GM23338 (cell line): Measurements from ENCODE around the gene PMP22. TPM values are rescaled to one million over a fixed set of nuclear protein-coding genes. Genes with fewer than 3 reads are reported as not detected.

ENCODE experiments used
- ATAC-seq: fragments of 200-7000 bp; cut with Tn5 transposase; 3 replicates; pipeline ENCODE4 v1.9.1; 2020
- DNase-seq: peaks from one replicate; pipeline ENCODE4 v3.0.0-alpha.2; 2015; ENCODE audit warnings: low spot score
- H2AFZ ChIP-seq: fragments of 200-600 bp; sonication (generic); 2 replicates; pipeline ENCODE4 v1.8.0; 2016; ENCODE audit warnings: antibody characterized with exemption, mild to moderate bottlenecking, moderate library complexity
- H3F3A ChIP-seq: fragments of 200-600 bp; sonication (generic); replicated peaks from 2 replicates; pipeline ENCODE4 v1.8.0; 2017; ENCODE audit warnings: antibody characterized with exemption, mixed run types, low read depth
- H3K27ac ChIP-seq: fragments of 200-600 bp; sonication (generic); 2 replicates; pipeline ENCODE4 v1.6.1; 2016; ENCODE audit warnings: low read depth
- H3K27me3 ChIP-seq: fragments of 200-600 bp; sonication (generic); 2 replicates; pipeline ENCODE4 v1.8.0; 2016; ENCODE audit warnings: mild to moderate bottlenecking, mixed run types, moderate library complexity; ENCODE audit not compliant: insufficient read depth
- H3K36me3 ChIP-seq: fragments of 200-600 bp; sonication (generic); 2 replicates; pipeline ENCODE4 v1.8.0; 2016; ENCODE audit warnings: mild to moderate bottlenecking; ENCODE audit not compliant: insufficient read depth
- H3K4me1 ChIP-seq: fragments of 200-600 bp; sonication (generic); 2 replicates; pipeline ENCODE4 v1.8.0; 2016; ENCODE audit warnings: mild to moderate bottlenecking, moderate library complexity; ENCODE audit not compliant: insufficient read depth
- H3K4me2 ChIP-seq: fragments of 200-600 bp; sonication (generic); 2 replicates; pipeline ENCODE4 v1.7.1; 2017; ENCODE audit warnings: mixed run types
- H3K4me3 ChIP-seq: fragments of 200-600 bp; sonication (generic); 2 replicates; pipeline ENCODE4 v1.6.1; 2016; ENCODE audit warnings: mixed run types
- H3K79me2 ChIP-seq: fragments of 200-600 bp; sonication (generic); replicated peaks from 2 replicates; pipeline ENCODE4 v1.8.0; 2017; ENCODE audit warnings: mild to moderate bottlenecking; ENCODE audit not compliant: insufficient read depth
- H3K9me2 ChIP-seq: fragments of 200-600 bp; sonication (generic); 2 replicates; pipeline ENCODE4 v1.8.0; 2017; ENCODE audit not compliant: insufficient read depth
- H4K20me1 ChIP-seq: fragments of 200-600 bp; sonication (generic); replicated peaks from 2 replicates; pipeline ENCODE4 v1.8.0; 2017; ENCODE audit warnings: mild to moderate bottlenecking; ENCODE audit not compliant: insufficient read depth
- H3K27ac Mint-ChIP-seq: 2 replicates; pipeline ENCODE4 v1.8.0; 2020; ENCODE audit warnings: inconsistent platforms, mild to moderate bottlenecking, moderate library complexity, mixed read lengths
- H3K27me3 Mint-ChIP-seq: 3 replicates; pipeline ENCODE4 v1.8.0; 2022; ENCODE audit warnings: low read depth, mild to moderate bottlenecking, moderate library complexity, mixed read lengths, inconsistent platforms; ENCODE audit not compliant: insufficient read depth, poor library complexity
- H3K36me3 Mint-ChIP-seq: 3 replicates; pipeline ENCODE4 v1.8.0; 2021; ENCODE audit warnings: low read depth, mild to moderate bottlenecking, inconsistent platforms, moderate library complexity, mixed read lengths
- H3K4me1 Mint-ChIP-seq: 3 replicates; pipeline ENCODE4 v1.8.0; 2020; ENCODE audit warnings: mild to moderate bottlenecking, inconsistent platforms, mixed read lengths
- H3K4me3 Mint-ChIP-seq: 3 replicates; pipeline ENCODE4 v1.8.0; 2021; ENCODE audit warnings: moderate library complexity, mild to moderate bottlenecking, inconsistent platforms, mixed read lengths
- H3K9me3 Mint-ChIP-seq: 3 replicates; pipeline ENCODE4 v1.8.0; 2020; ENCODE audit warnings: moderate library complexity, mild to moderate bottlenecking, inconsistent platforms, mixed read lengths
- CREB1 ChIP-seq: fragments of 250-450 bp; sonication (Bioruptor Pico); IDR thresholded peaks from 2 replicates; pipeline ENCODE4 v1.5.0; 2020; ENCODE audit warnings: low read depth, mild to moderate bottlenecking, moderate library complexity
- EZH2 ChIP-seq: fragments of 200-600 bp; sonication (generic); IDR thresholded peaks from one replicate; pipeline ENCODE4 v1.8.0; 2017; ENCODE audit warnings: antibody characterized with exemption, mild to moderate bottlenecking, low read depth; ENCODE audit not compliant: unreplicated experiment
- EZH2phosphoT487 ChIP-seq: fragments of 200-600 bp; sonication (generic); IDR thresholded peaks from one replicate; pipeline ENCODE4 v1.8.1; 2018; ENCODE audit warnings: antibody characterized with exemption; ENCODE audit not compliant: unreplicated experiment
- JUNB ChIP-seq: IDR thresholded peaks from one replicate; pipeline ENCODE4 v1.6.1; 2016; ENCODE audit warnings: antibody characterized with exemption; ENCODE audit not compliant: unreplicated experiment
- NANOG ChIP-seq: IDR thresholded peaks from 2 replicates; pipeline ENCODE4 v1.6.1; 2016; ENCODE audit warnings: antibody characterized with exemption, borderline replicate concordance
- POLR2AphosphoS5 ChIP-seq: IDR thresholded peaks from 2 replicates; pipeline ENCODE4 v1.6.1; 2016; ENCODE audit warnings: antibody characterized with exemption, low read depth
- STAT1 ChIP-seq: IDR thresholded peaks from one replicate; pipeline ENCODE4 v1.6.1; 2016; ENCODE audit warnings: antibody characterized with exemption; ENCODE audit not compliant: unreplicated experiment
- ZNF114 ChIP-seq: fragments of 250-450 bp; sonication (Bioruptor Pico); IDR thresholded peaks from 2 replicates; pipeline ENCODE4 v1.5.0; 2020; ENCODE audit warnings: mild to moderate bottlenecking, moderate library complexity
- ZNF331 ChIP-seq: fragments of 250-450 bp; sonication (Bioruptor Pico); IDR thresholded peaks from 2 replicates; pipeline ENCODE4 v1.5.0; 2020; ENCODE audit warnings: low read depth, mild to moderate bottlenecking, moderate library complexity
- polyA plus RNA-seq: library from polyadenylated mRNA; unstranded; fragments of >200 nt; fragmentation: Nextera tagmentation; extraction: Ambion mirVana; gene quantifications from 2 replicates; pipeline ENCODE4 v1.2.1, GENCODE V29; 2016
- total RNA-seq: library from RNA; depleted of rRNA; stranded (reverse); fragments of >200 nt; shearing (Covaris generic); gene quantifications from 2 replicates; pipeline ENCODE4 v1.2.3, GENCODE V29; 2014
- TF ChIP-seq, protein P1 (sequence below), 2 experiments: fragments of 200-600 bp in 1 of 2; sonication (generic) in 1 of 2; conservative IDR thresholded peaks; 2 replicates each; pipeline versions ENCODE4 v1.5.1 to v1.6.1; 2016 to 2017; ENCODE audit warnings: antibody characterized with exemption in 2 of 2, low read depth in 2 of 2, mild to moderate bottlenecking in 2 of 2, moderate library complexity in 1 of 2
- TF ChIP-seq, protein P2 (sequence below): IDR thresholded peaks from 2 replicates; pipeline ENCODE4 v1.6.1; 2016; ENCODE audit warnings: antibody characterized with exemption
- TF ChIP-seq, protein P3 (sequence below): IDR thresholded peaks from one replicate; pipeline ENCODE4 v1.6.1; 2018; ENCODE audit warnings: antibody characterized with exemption; ENCODE audit not compliant: unreplicated experiment
- TF ChIP-seq, protein P4 (sequence below): fragments of 250-450 bp; sonication (Bioruptor Pico); IDR thresholded peaks from 2 replicates; pipeline ENCODE4 v1.5.0; 2020; ENCODE audit warnings: mild to moderate bottlenecking, moderate library complexity

The PMP22 gene
- total and polyA plus RNA-seq, 2 experiments from 2014 or later: 1.2 to 2.2 TPM

DNA sequence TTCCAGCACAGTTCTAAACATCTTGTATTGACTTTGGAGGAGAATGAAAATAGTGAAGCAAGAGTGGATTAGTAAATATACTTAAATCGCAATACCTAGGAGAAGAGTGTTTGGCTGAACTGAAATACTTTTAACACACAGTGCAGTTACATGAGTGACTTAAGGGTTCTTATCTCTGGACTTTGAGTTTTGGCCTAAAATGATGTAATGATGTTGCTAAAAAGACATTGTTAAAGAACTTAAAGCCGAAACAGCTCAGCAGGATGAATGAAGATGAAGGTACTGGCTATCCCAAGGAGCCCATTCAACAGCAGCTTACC is 28.1 kb downstream of the PMP22 start:
- no peak for TF ChIP-seq EZH2phosphoT487
- no peak for TF ChIP-seq ZNF114 (CRISPR knock-in tag)
- TF ChIP-seq, protein P1, sequence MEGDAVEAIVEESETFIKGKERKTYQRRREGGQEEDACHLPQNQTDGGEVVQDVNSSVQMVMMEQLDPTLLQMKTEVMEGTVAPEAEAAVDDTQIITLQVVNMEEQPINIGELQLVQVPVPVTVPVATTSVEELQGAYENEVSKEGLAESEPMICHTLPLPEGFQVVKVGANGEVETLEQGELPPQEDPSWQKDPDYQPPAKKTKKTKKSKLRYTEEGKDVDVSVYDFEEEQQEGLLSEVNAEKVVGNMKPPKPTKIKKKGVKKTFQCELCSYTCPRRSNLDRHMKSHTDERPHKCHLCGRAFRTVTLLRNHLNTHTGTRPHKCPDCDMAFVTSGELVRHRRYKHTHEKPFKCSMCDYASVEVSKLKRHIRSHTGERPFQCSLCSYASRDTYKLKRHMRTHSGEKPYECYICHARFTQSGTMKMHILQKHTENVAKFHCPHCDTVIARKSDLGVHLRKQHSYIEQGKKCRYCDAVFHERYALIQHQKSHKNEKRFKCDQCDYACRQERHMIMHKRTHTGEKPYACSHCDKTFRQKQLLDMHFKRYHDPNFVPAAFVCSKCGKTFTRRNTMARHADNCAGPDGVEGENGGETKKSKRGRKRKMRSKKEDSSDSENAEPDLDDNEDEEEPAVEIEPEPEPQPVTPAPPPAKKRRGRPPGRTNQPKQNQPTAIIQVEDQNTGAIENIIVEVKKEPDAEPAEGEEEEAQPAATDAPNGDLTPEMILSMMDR (conservative IDR thresholded peaks at IDR 0.05; ENCODE audit: low read depth in 2 of 2): no peak
- no peak for TF ChIP-seq NANOG
- TF ChIP-seq EZH2: no peak
- TF ChIP-seq CREB1: no peak
- TF ChIP-seq POLR2AphosphoS5: no peak
- TF ChIP-seq, protein P2, sequence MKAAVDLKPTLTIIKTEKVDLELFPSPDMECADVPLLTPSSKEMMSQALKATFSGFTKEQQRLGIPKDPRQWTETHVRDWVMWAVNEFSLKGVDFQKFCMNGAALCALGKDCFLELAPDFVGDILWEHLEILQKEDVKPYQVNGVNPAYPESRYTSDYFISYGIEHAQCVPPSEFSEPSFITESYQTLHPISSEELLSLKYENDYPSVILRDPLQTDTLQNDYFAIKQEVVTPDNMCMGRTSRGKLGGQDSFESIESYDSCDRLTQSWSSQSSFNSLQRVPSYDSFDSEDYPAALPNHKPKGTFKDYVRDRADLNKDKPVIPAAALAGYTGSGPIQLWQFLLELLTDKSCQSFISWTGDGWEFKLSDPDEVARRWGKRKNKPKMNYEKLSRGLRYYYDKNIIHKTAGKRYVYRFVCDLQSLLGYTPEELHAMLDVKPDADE: no peak
- no peak for TF ChIP-seq STAT1
- no peak for TF ChIP-seq ZNF331
- TF ChIP-seq, protein P3, sequence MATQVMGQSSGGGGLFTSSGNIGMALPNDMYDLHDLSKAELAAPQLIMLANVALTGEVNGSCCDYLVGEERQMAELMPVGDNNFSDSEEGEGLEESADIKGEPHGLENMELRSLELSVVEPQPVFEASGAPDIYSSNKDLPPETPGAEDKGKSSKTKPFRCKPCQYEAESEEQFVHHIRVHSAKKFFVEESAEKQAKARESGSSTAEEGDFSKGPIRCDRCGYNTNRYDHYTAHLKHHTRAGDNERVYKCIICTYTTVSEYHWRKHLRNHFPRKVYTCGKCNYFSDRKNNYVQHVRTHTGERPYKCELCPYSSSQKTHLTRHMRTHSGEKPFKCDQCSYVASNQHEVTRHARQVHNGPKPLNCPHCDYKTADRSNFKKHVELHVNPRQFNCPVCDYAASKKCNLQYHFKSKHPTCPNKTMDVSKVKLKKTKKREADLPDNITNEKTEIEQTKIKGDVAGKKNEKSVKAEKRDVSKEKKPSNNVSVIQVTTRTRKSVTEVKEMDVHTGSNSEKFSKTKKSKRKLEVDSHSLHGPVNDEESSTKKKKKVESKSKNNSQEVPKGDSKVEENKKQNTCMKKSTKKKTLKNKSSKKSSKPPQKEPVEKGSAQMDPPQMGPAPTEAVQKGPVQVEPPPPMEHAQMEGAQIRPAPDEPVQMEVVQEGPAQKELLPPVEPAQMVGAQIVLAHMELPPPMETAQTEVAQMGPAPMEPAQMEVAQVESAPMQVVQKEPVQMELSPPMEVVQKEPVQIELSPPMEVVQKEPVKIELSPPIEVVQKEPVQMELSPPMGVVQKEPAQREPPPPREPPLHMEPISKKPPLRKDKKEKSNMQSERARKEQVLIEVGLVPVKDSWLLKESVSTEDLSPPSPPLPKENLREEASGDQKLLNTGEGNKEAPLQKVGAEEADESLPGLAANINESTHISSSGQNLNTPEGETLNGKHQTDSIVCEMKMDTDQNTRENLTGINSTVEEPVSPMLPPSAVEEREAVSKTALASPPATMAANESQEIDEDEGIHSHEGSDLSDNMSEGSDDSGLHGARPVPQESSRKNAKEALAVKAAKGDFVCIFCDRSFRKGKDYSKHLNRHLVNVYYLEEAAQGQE: no peak
- TF ChIP-seq, protein P4, sequence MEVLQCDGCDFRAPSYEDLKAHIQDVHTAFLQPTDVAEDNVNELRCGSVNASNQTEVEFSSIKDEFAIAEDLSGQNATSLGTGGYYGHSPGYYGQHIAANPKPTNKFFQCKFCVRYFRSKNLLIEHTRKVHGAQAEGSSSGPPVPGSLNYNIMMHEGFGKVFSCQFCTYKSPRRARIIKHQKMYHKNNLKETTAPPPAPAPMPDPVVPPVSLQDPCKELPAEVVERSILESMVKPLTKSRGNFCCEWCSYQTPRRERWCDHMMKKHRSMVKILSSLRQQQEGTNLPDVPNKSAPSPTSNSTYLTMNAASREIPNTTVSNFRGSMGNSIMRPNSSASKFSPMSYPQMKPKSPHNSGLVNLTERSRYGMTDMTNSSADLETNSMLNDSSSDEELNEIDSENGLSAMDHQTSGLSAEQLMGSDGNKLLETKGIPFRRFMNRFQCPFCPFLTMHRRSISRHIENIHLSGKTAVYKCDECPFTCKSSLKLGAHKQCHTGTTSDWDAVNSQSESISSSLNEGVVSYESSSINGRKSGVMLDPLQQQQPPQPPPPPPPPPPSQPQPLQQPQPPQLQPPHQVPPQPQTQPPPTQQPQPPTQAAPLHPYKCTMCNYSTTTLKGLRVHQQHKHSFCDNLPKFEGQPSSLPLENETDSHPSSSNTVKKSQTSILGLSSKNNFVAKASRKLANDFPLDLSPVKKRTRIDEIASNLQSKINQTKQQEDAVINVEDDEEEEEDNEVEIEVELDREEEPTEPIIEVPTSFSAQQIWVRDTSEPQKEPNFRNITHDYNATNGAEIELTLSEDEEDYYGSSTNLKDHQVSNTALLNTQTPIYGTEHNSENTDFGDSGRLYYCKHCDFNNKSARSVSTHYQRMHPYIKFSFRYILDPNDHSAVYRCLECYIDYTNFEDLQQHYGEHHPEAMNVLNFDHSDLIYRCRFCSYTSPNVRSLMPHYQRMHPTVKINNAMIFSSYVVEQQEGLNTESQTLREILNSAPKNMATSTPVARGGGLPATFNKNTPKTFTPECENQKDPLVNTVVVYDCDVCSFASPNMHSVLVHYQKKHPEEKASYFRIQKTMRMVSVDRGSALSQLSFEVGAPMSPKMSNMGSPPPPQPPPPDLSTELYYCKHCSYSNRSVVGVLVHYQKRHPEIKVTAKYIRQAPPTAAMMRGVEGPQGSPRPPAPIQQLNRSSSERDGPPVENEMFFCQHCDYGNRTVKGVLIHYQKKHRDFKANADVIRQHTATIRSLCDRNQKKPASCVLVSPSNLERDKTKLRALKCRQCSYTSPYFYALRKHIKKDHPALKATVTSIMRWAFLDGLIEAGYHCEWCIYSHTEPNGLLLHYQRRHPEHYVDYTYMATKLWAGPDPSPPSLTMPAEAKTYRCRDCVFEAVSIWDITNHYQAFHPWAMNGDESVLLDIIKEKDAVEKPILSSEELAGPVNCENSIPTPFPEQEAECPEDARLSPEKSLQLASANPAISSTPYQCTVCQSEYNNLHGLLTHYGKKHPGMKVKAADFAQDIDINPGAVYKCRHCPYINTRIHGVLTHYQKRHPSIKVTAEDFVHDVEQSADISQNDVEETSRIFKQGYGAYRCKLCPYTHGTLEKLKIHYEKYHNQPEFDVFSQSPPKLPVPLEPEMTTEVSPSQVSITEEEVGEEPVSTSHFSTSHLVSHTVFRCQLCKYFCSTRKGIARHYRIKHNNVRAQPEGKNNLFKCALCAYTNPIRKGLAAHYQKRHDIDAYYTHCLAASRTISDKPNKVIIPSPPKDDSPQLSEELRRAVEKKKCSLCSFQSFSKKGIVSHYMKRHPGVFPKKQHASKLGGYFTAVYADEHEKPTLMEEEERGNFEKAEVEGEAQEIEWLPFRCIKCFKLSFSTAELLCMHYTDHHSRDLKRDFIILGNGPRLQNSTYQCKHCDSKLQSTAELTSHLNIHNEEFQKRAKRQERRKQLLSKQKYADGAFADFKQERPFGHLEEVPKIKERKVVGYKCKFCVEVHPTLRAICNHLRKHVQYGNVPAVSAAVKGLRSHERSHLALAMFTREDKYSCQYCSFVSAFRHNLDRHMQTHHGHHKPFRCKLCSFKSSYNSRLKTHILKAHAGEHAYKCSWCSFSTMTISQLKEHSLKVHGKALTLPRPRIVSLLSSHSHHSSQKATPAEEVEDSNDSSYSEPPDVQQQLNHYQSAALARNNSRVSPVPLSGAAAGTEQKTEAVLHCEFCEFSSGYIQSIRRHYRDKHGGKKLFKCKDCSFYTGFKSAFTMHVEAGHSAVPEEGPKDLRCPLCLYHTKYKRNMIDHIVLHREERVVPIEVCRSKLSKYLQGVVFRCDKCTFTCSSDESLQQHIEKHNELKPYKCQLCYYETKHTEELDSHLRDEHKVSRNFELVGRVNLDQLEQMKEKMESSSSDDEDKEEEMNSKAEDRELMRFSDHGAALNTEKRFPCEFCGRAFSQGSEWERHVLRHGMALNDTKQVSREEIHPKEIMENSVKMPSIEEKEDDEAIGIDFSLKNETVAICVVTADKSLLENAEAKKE (CRISPR knock-in tag): no peak
- TF ChIP-seq JUNB: no peak

More for the DNA sequence above, 28.1 kb downstream of the PMP22 start:
- H3K36me3 ChIP-seq: no peaks in the 10 kb centered on the region
- Mint-ChIP-seq H3K36me3 (no peaks in the 10 kb centered on the region), H3K27ac (no peak overlapping the region), H3K27me3 (no peaks in the 10 kb centered on the region), H3K9me3 (no peaks in the 10 kb centered on the region), H3K4me1 (peaks cover 2% of the 10 kb centered on the region; the same call in 1 of the 3 replicates), H3K4me3 (no peak overlapping the region)
- no peak overlapping the region for H2AFZ ChIP-seq
- H4K20me1 ChIP-seq: no peaks in the 10 kb centered on the region
- no peaks in the 10 kb centered on the region for H3K27me3 ChIP-seq
- no peaks in the 10 kb centered on the region for H3K79me2 ChIP-seq
- peaks cover 3% of the 10 kb centered on the region; the same call in 1 of the 2 replicates for H3K9me2 ChIP-seq
- no peak overlapping the region for H3K27ac ChIP-seq
- H3K4me3 ChIP-seq: no peak overlapping the region
- H3K4me2 ChIP-seq: no peak overlapping the region
- no peaks in the 10 kb centered on the region for H3K4me1 ChIP-seq
- ATAC-seq (no peak), DNase-seq (no peak)
- H3F3A ChIP-seq: no peaks in the 10 kb centered on the region
